B cell (primary cell): ENCODE data around the gene RHOBTB1. TPM values are rescaled to one million over a fixed set of nuclear protein-coding genes. Genes with fewer than 3 reads are reported as not detected.
A peak's percentile ranks its signal among the peaks of the same experiment; 100 is the strongest.

Source experiments
- ATAC-seq: fragments of 200-7000 bp; cut with Tn5 transposase; one replicate; pipeline ENCODE4 v1.10.0; 2021; ENCODE audit warnings: low read depth, mild to moderate bottlenecking, moderate number of reproducible peaks, moderate library complexity
- CTCF ChIA-PET: fragments of 350-600 bp; sonication (Branson Sonifier 250); formaldehyde crosslinking; loops from one replicate; lab custom pipeline; 2021; ENCODE audit warnings: antibody characterized with exemption, inconsistent platforms; lab: Charles Lee
- POLR2A ChIA-PET: fragments of 350-600 bp; sonication (Branson Sonifier 250); formaldehyde crosslinking; loops from one replicate; lab custom pipeline; 2021; ENCODE audit warnings: antibody characterized with exemption; lab: Charles Lee
- DNase-seq: peaks from one replicate; pipeline ENCODE4 v3.0.0; 2013
- H2AFZ ChIP-seq: 2 replicates; pipeline ENCODE4 v1.6.1; 2012; ENCODE audit warnings: mild to moderate bottlenecking, low read depth, low read length; ENCODE audit not compliant: insufficient read depth, poor library complexity, severe bottlenecking
- H3K27ac ChIP-seq, 2 donors: 1 replicate in 1 of 2; 2 replicates in 1 of 2; pipeline ENCODE4 v1.5.1; 2012 to 2013; ENCODE audit warnings: low read length in 2 of 2, mild to moderate bottlenecking in 2 of 2, moderate library complexity in 1 of 2
- H3K27me3 ChIP-seq, 4 experiments: fragments of 200-600 bp in 1 of 4; sonication (generic) in 1 of 4; replicated peaks in 1 of 4; 1 replicate in 2 of 4; 2 replicates in 2 of 4; pipeline versions ENCODE4 v1.6.1 to v1.7.0; 2013 to 2016; ENCODE audit warnings: low read length in 3 of 4, mild to moderate bottlenecking in 2 of 4, mixed read lengths in 1 of 4, moderate library complexity in 1 of 4; ENCODE audit not compliant: insufficient read depth in 4 of 4, control insufficient read depth in 3 of 4; ENCODE audit errors: control extremely low read depth in 1 of 4
- H3K36me3 ChIP-seq, 2 experiments: replicated peaks in 1 of 2; 1 replicate in 1 of 2; 2 replicates in 1 of 2; pipeline versions ENCODE4 v1.6.1 to v1.7.1; 2013; ENCODE audit warnings: low read length in 1 of 2; ENCODE audit not compliant: insufficient read depth in 2 of 2, control insufficient read depth in 1 of 2; ENCODE audit errors: control extremely low read depth in 1 of 2, extremely low read depth in 1 of 2
- H3K4me1 ChIP-seq, 2 donors: fragments of 200-600 bp in 1 of 2; sonication (generic) in 1 of 2; 1 replicate in 1 of 2; 2 replicates in 1 of 2; pipeline versions ENCODE4 v1.5.1 to v1.6.1; 2013 to 2017; ENCODE audit warnings: low read length in 2 of 2; ENCODE audit not compliant: control insufficient read depth in 2 of 2, insufficient read depth in 2 of 2
- H3K4me2 ChIP-seq: replicated peaks from 2 replicates; pipeline ENCODE3; 2012; ENCODE audit warnings: mild to moderate bottlenecking, low read depth, low read length; ENCODE audit not compliant: poor library complexity, severe bottlenecking
- H3K4me3 ChIP-seq, 5 experiments: fragments of 200-600 bp in 1 of 5; sonication (generic) in 1 of 5; 1 replicate in 3 of 5; 2 replicates in 2 of 5; pipeline versions ENCODE4 v1.5.1 to v1.7.0; 2011 to 2016; ENCODE audit warnings: low read length in 4 of 5, mild to moderate bottlenecking in 4 of 5, low read depth in 2 of 5, control low read depth in 1 of 5, moderate library complexity in 1 of 5; ENCODE audit not compliant: insufficient read depth in 1 of 5; ENCODE audit errors: control extremely low read depth in 1 of 5, extremely low read depth in 1 of 5
- H3K79me2 ChIP-seq: fragments of 200-600 bp; sonication (generic); one replicate; pipeline ENCODE4 v1.6.0; 2016; ENCODE audit warnings: low read length; ENCODE audit not compliant: control insufficient read depth, insufficient read depth
- H3K9ac ChIP-seq: fragments of 200-600 bp; sonication (generic); 2 replicates; pipeline ENCODE4 v1.6.1; 2017; ENCODE audit warnings: mild to moderate bottlenecking, low read length, moderate library complexity
- H3K9me3 ChIP-seq, 3 donors: one replicate each; pipeline versions ENCODE4 v1.6.1 to v1.7.1; 2013; ENCODE audit warnings: low read length in 2 of 3; ENCODE audit not compliant: control insufficient read depth in 2 of 3, insufficient read depth in 1 of 3; ENCODE audit errors: control extremely low read depth in 1 of 3
- H4K20me1 ChIP-seq: 2 replicates; pipeline ENCODE4 v1.6.0; 2012; ENCODE audit warnings: mild to moderate bottlenecking, low read length; ENCODE audit not compliant: insufficient read depth, control insufficient read depth, poor library complexity, severe bottlenecking
- H3K27ac Mint-ChIP-seq: one replicate; pipeline ENCODE4 v1.8.0; 2021; ENCODE audit warnings: mixed read lengths
- H3K27me3 Mint-ChIP-seq: one replicate; pipeline ENCODE4 v1.8.0; 2021; ENCODE audit warnings: mixed read lengths
- H3K4me1 Mint-ChIP-seq: one replicate; pipeline ENCODE4 v1.8.0; 2021; ENCODE audit warnings: mixed read lengths
- H3K4me3 Mint-ChIP-seq: one replicate; pipeline ENCODE4 v1.8.0; 2021; ENCODE audit warnings: mixed read lengths
- H3K9me3 Mint-ChIP-seq: one replicate; pipeline ENCODE4 v1.8.0; 2022; ENCODE audit warnings: mixed read lengths; ENCODE audit not compliant: insufficient read depth
- EZH2 ChIP-seq: IDR thresholded peaks from 2 replicates; pipeline ENCODE4 v1.6.1; 2012; ENCODE audit warnings: borderline replicate concordance, low read depth, mild to moderate bottlenecking, moderate library complexity, low read length; ENCODE audit not compliant: insufficient read depth, poor library complexity, severe bottlenecking
- WGBS: methylation state at CpG from one replicate; pipeline ENCODE4 v1.1.5; 2013; ENCODE audit warnings: missing lambda C conversion rate; ENCODE audit not compliant: insufficient coverage; 5-methylcytosine and 5-hydroxymethylcytosine counted together
- intact Hi-C: fragments of 100-400 bp; cut with micrococcal nuclease; formaldehyde crosslinking; loops from one replicate; pipeline ENCODE4 v1.10.0; 2022
- polyA plus RNA-seq: library from polyadenylated mRNA; depleted of rRNA; stranded (reverse); fragments of >200 nt; gene quantifications from 2 replicates; pipeline ENCODE4 v1.2.3, GENCODE V29; 2012
- total RNA-seq, 2 donors: library from RNA; stranded (reverse); fragments of 120-200 nt in 1 of 2; gene quantifications; 1 replicate in 1 of 2; 2 replicates in 1 of 2; pipeline versions ENCODE4 v1.2.3 to v1.2.4, GENCODE V29; 2013 to 2022
- TF ChIP-seq, protein P1 (sequence below): fragments of 200-600 bp; IDR thresholded peaks from one replicate; pipeline ENCODE4 v1.8.0; 2022; ENCODE audit warnings: antibody characterized with exemption, mild to moderate bottlenecking

Gene RHOBTB1
- total and polyA plus RNA-seq, 2 donors (not counting 1 experiment from before 2014, with no cell fraction given): 0.07 to 0.60 TPM

DNA sequence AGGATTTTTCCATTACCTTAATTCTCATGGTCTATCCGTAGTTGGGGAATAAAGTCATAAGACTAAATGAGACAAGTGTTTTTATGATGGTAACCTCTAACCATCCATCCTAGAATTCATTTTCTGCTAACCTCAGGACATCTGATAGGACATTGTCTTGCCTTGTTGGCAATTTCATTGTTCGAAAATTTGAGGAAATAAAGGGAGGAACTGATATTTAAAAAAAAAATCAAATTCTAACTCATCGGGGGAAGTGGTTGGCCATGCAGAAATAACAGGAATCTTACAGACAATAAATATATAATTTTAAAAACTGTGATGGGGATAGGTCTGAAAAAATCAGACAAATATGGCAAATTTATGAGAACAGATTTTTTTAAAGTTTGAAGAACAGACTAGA lies 21.7 kb upstream of the RHOBTB1 start:
- no peaks in the 10 kb centered on the region for H3K79me2 ChIP-seq
- DNase-seq: no peak
- H3K4me3 ChIP-seq: no peak overlapping the region
- intact Hi-C loops: loop anchor here (2.0 to 10.0 kb wide), 2 partner anchors 861 to 1339 kb away; no protein-coding TSS in a partner anchor
- no peaks in the 10 kb centered on the region for H4K20me1 ChIP-seq
- H3K9me3 ChIP-seq: no peaks in the 10 kb centered on the region
- H3K4me1 Mint-ChIP-seq: peaks cover 12% of the 10 kb centered on the region
- H2AFZ ChIP-seq: no peak overlapping the region
- H3K9me3 Mint-ChIP-seq: no peaks in the 10 kb centered on the region
- no peak for TF ChIP-seq EZH2
- TF ChIP-seq, protein P1, sequence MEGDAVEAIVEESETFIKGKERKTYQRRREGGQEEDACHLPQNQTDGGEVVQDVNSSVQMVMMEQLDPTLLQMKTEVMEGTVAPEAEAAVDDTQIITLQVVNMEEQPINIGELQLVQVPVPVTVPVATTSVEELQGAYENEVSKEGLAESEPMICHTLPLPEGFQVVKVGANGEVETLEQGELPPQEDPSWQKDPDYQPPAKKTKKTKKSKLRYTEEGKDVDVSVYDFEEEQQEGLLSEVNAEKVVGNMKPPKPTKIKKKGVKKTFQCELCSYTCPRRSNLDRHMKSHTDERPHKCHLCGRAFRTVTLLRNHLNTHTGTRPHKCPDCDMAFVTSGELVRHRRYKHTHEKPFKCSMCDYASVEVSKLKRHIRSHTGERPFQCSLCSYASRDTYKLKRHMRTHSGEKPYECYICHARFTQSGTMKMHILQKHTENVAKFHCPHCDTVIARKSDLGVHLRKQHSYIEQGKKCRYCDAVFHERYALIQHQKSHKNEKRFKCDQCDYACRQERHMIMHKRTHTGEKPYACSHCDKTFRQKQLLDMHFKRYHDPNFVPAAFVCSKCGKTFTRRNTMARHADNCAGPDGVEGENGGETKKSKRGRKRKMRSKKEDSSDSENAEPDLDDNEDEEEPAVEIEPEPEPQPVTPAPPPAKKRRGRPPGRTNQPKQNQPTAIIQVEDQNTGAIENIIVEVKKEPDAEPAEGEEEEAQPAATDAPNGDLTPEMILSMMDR: no peak
- POLR2A ChIA-PET: no interaction called here
- H3K27ac Mint-ChIP-seq: no peak overlapping the region
- no peak for ATAC-seq
- H3K4me2 ChIP-seq: no peak overlapping the region
- peaks cover 9% of the 10 kb centered on the region in 2 donors for H3K4me1 ChIP-seq
- H3K36me3 ChIP-seq: no peaks in the 10 kb centered on the region
- CTCF ChIA-PET: interaction anchor here (0.7 to 2.3 kb wide), 6 partner anchors 9 to 727 kb away, joined by 3 to 17 read pairs (median 4); no protein-coding TSS in a partner anchor
- no peak overlapping the region for H3K27ac ChIP-seq
- no peak overlapping the region for H3K9ac ChIP-seq
- no CpG with 5 or more reads among the region's 3 CpGs for WGBS
- H3K4me3 Mint-ChIP-seq: no peak overlapping the region
- H3K27me3 Mint-ChIP-seq: peaks cover 5% of the 10 kb centered on the region
- H3K27me3 ChIP-seq: no peaks in the 10 kb centered on the region

- H3K4me3 ChIP-seq: no peak overlapping the region
- peak; percentile 58 for ATAC-seq
- H3K4me1 ChIP-seq: peaks cover 12 to 13% of the 10 kb centered on the region in 2 donors
- Mint-ChIP-seq H3K27ac (no peak overlapping the region), H3K9me3 (no peaks in the 10 kb centered on the region), H3K27me3 (peaks cover 5% of the 10 kb centered on the region), H3K4me1 (peaks cover 20% of the 10 kb centered on the region), H3K4me3 (no peak overlapping the region)
- no peaks in the 10 kb centered on the region for H3K9me3 ChIP-seq
- intact Hi-C loops: loop anchor here (1.0 to 10.0 kb wide), 5 partner anchors 87 to 1338 kb away; no protein-coding TSS in a partner anchor
- H3K27ac ChIP-seq: no peak overlapping the region
- H3K36me3 ChIP-seq: no peaks in the 10 kb centered on the region
- no peaks in the 10 kb centered on the region for H3K79me2 ChIP-seq
- no peak overlapping the region for H3K4me2 ChIP-seq
- ChIA-PET CTCF (interaction anchor here (0.6 to 2.3 kb wide), 9 partner anchors 10 to 1338 kb away, joined by 3 to 17 read pairs (median 4); partner anchors contain the start of gene RHOBTB1), POLR2A (no interaction called here)
- H3K9ac ChIP-seq: no peak overlapping the region
- H4K20me1 ChIP-seq: no peaks in the 10 kb centered on the region
- DNase-seq: peak; percentile 67
- H3K27me3 ChIP-seq: no peaks in the 10 kb centered on the region
- 0% methylated on average over 2 of the region's 5 CpGs for WGBS
- peak overlapping the region; percentile 2 for H2AFZ ChIP-seq
- TF ChIP-seq, protein P1: peak; percentile 93
- no peak for TF ChIP-seq EZH2
Measured at GRCh38 chr10:60964257-60965235, 20.6 kb upstream of the RHOBTB1 start.
